T-helper 22 cell (primary cell): Measurements from ENCODE around the gene RNF149.
"Not testable (repeated sequence)": the region's sequence is repeated elsewhere in the genome, so short reads cannot be mapped to it uniquely, and the experiment has no call there.

Experiments
- DNase-seq: peaks from one replicate; pipeline ENCODE4 v3.0.0-alpha.2; 2020; ENCODE audit warnings: low read depth

The RNF149 gene

DNA sequence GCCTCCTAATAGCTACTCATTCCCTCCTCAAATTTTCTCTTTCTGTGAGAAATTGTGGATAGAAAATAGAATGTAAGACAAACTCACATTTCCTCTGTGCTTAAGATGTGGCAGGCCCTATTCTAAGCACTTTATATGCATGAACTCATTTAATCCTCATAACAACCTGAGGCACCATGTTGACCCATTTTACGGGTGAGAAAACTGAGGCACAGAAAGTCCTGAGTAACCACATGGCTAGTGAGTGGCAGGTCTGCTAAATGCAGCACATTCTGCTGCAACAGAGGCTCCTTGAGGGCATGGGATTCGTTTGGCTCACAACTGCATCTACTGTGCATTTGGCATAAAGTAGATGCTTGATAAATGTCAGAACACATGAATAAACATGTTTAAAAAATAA lies 22.7 kb upstream of the RNF149 start:
- DNase-seq: no peak

DNA sequence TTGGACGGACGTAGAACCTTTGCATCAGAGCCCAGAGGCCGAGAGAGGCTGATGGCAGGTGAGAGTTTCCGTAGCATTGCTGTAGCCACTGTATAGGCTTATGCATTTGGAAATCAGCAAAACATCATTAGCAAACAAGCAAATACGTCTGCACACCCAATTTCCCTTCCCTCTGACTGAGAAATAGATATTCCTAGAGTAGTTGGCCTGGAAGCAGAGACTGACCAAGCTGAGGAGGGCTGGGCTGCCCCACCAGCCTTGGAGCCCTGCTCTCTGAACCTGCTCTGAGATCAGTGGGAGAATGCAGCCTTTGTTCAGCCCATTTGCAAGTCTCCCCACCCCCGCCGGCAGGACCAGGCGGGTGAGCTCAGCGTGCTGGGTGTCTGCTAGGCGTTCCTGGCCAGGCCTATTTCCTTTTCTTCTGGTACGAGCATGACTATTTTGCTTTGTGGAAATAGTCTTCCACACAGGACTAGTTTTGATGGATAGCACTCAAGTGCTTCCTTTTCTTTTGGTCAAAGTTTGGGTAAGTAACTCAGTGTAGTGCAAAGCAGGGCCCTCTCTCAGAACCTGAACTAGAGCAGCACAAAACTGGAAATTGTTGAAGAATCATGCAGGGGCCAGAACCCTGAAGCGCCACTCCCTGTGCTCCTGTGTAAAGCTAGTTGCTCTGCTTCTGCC lies 21.9 kb upstream of the RNF149 start:
- no peak for DNase-seq

DNA sequence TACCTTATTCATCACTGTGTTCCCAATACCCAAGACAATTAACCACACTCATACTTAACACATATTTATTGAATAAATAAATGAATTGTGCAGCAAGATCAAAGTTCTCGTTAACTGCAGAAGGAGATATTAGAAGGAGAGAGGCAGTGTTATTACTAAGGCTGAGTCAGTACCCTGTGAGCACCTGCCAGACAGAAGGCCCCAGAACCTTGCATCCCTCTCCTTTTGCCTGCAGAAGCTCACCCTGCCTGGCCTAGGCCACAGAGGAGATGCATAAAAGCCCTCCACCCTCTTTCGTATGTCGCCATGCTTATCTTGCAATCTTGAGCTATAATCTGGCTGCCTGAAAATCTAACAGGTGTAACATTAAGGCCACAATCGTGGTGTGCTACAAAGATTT lies 20.5 kb upstream of the RNF149 start:
- peak; percentile 46 for DNase-seq

- DNase-seq: no peak
Observed at GRCh38 chr2:101328474-101329007, 20.0 kb upstream of the RNF149 start.

DNA sequence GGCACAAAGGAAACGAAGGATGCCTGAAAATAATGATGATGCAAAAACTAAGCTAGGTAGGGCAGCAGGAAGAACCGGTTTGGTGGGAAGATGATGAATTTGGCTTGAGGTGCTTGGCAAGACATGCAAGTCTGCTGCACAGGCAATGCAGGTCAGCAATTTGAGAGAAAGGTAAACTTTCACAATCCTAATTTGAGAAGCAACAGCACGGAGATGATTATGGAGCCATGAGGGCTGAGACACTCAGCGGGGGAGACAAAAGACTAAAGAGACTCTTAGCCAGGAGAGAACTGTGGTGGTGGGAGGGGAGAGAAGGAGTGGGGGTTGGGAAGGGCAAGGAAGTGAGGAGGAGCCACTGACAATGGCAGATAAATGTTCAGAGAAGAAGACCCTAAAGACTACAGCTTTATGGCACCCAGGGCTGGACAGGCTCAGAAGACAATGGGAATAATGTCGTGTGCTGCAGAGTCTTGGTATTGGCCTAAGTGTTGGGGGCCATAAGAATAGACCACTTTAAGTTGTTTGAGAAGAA lies 19.4 kb upstream of the RNF149 start:
- no peak for DNase-seq

DNA sequence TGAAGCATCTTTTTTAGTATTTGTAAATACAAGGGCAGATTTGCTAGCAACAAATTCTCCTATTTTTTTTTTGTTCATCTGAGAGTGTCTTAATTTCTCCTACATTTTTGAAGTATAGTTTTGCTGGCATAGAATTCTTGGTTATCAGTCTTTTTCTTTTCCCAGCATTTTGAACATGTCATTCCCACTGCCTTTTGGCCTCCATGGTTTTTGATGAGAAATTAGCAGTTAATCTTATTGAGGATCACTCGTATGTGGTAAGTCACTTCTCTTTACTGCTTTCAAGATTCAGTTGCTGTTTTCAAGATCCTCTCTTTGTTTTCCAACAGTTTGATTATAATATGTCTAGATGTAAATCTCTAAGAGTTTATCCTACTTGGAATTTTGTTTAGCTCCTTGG lies 16.9 kb upstream of the RNF149 start:
- DNase-seq: no peak

GRCh38 chr2:101316568-101316967 lies 8.1 kb upstream of the RNF149 start:
- DNase-seq: not testable (repeated sequence)

DNA sequence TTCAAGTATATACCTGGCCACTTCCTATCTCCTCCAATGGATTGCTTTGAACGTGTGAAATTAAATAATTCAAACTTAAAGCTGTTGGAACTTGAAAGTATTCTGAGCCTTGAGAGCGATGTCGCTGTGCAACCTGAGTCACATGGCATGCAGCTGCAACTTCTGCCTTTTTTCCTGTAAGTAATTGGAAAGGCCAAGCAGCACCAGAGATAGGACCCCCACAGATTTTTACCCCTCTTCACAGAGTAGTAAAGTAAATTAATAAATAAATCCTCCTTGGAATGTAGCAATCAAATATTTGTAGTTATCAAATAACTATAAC lies 3.2 kb upstream of the RNF149 start:
- no peak for DNase-seq

DNA sequence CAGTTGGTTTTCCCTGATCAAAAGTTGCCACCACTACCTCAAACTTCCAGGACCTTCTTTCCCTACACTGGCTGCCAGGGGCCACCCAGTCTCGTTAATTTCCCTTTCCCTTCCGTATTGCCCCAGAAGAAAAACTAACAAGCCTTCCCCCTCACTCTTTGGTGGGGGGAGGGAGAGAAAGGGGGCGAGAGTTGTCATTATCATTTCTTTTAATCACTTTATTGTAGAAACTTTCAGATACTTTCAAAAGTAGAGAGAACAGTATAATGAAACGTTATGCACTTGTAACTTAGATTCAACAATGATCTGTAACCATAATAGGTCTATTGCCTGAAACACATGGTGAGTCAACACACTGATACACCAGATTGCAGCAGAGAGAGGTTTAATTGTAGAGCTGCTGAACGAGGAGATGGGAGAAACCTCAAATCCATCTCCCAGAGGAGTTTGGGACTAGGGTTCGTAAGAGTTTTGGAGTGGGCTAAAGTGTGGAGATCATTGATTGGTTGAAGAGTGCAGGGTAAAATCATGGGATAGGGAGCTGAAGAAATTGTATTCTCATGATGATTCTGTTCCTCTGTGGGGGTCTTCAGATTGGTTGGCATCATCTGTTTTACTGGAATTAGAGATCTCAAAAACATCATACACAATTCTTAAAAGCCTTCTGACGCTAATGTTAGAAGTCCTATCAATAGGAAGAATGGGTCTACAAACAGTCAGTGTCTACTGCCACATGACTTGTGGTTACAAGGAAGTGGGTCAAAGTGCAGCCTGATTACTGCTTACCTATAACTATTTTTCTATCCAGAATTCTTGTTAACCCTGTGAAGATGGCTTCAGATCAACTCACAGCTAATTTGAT lies 2.6 kb upstream of the RNF149 start:
- DNase-seq: no peak

GRCh38 chr2:101310090-101310833 lies 1.8 kb upstream of the RNF149 start:
- DNase-seq: no peak

DNA sequence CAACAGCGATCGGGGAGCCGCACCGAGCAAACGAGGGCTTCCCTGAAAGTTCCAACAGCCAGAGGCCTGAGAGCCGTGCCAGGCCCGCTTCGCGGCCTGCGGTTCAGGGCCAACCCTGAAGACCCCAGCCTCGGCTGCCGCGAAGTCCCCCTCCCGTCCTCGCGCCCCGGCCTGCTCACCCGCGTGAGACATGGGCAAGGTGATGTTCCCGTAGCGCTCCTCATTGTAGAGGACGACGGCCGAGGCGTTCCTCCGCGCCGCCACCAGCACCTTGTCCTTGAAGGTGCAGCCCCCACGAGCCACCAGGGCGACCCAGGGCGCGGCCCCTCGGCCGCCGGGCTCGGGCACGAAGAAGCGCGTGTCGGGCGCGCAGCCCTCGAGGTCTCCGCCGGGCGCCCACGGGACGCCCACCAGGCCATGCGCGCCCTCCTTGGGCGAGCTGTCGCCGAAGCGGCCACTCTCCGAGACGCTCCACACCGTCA lies 510 bp downstream of the RNF149 start:
- no peak for DNase-seq

- no peak for DNase-seq
Observed at GRCh38 chr2:101307503-101307902, 998 bp downstream of the RNF149 start.

GRCh38 chr2:101306410-101306809 lies 2.1 kb downstream of the RNF149 start:
- DNase-seq: no peak

- no peak for DNase-seq
Observed at GRCh38 chr2:101305492-101306078, 2.9 kb downstream of the RNF149 start.

- no peak for DNase-seq
Observed at GRCh38 chr2:101305035-101305434, 3.5 kb downstream of the RNF149 start.

DNA sequence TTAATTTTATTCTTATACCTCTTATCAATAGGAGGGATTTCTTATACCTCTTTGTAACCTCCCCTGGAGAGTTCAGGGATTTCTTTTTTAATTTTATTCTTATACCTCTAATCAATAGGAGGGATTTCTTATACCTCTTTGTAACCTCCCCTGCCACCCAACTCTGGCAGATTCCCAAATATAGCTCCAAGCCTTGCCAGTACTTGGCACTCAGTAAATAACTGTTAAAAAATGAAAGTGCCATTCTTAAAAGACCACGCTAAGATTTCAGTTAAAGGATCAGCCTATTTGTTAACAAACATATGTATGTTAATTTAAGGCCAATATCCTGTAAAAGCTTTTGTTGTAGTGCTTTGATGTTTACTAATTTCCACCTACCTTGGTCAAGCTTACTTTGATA lies 4.8 kb downstream of the RNF149 start:
- no peak for DNase-seq

- no peak for DNase-seq
Observed at GRCh38 chr2:101302016-101302415, 6.5 kb downstream of the RNF149 start.

GRCh38 chr2:101300836-101301235 lies 7.7 kb downstream of the RNF149 start:
- no peak for DNase-seq

DNA sequence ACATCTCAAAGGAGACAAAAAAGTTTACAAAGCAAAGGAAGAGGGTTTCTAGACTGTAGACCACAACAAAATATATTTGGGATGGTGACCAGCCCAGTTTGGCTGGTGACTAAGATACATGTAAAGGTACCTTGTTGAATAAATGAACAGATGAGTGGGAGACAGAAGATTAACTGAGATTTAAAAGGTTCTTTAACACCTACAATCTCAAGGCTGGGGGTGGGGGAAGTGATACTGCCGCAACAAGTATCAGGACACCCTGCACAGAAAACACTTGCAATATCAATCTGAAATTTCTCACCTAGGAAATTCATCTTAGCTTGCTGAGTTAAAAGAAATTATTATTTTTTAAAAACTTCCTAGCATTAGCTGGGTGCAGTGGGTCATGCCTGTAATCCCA lies 8.3 kb downstream of the RNF149 start:
- no peak for DNase-seq

DNA sequence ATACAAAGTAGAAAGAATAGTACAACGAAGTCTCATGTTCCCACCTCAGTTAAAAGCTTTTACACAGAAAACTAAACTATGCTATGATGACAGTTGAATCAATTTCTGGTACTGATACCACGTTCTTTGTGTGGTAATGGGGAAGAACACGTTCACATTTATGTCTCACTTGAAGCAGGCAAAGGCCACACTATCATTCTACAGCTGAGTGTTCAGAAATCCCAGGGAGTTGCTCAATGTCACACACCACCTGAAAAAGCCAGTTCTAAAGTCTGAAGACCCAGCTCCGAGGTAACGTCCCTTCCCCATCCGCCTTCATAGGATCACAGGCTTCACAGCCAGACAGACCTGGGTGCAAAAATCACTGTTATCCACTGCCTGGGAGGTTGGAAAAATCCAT lies 8.9 kb downstream of the RNF149 start:
- DNase-seq: no peak

DNA sequence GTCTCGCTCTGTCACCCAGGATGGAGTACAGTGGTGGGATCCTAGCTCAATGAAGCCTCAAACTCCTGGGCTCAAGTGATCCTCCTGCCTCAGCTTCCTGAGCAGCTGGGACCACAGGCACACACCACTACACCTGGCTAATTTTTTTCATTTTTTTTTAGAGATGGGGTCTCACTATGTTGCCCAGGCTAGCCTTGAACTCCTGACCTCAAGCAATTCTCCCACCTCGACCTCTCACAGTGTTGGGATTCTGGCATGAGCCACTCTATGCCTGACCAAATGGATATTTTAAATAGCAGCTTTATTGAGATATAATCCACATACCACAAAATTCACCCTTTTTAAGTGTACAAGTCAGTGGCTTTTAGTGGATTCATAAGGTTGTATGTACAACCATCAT lies 11.1 kb downstream of the RNF149 start:
- no peak for DNase-seq

DNA sequence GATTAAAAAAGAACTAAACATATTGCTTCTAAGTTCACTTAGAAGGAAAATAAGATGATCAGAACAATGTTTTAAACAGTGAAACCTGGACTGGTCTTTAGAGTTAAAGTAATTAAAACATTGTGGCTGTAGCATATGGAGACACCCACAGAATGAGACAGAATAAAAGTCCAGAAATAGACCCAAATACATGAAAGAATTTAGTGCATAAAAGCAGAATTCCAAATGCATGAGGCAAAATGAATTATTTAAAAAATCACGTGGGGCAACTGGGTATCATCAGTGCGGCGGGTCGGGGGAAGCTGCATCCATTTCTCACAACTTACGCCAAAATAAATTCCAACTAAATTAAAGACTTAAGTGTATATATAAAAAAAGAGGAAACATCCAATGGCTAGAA lies 12.1 kb downstream of the RNF149 start:
- no peak for DNase-seq
